ENCODE results near the gene CFAP100. TPM values are rescaled to one million over a fixed set of nuclear protein-coding genes. Genes with fewer than 3 reads are reported as not detected.

Gene CFAP100
- total and polyA plus RNA-seq, 10 donors, result not detected

DNA sequence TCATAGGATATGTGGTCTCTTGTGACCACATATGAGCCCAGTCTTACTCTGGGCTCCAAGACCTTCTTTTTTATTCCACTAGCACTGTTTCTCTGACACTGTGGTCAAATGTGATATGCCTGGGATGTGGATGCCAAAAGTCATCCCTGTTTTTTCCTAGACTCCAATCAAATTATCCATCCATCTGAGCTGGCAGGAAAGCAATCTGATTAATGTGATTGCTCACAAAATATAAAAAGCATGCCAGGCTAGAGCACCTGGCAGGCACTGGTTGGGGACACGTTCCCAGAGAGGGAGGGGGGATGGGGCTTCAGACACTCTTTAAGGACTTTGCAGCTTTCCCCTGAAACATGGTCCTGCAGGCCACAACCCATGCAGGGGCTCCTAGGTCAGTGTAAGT lies 3.1 kb upstream of the CFAP100 start:
- 40 to 73% (median 58%) methylated on average over 1 of the region's 1 CpG for WGBS, 5 donors
- Histone ChIP-seq H3K27ac (no peak overlapping the region), H3K27me3 (replicated peaks in 1 of 7) (peaks cover 0 to 81% (median 21%) of the 10 kb centered on the region in 7 donors), H3K4me1 (peaks cover 0 to 17% (median 10%) of the 10 kb centered on the region in 6 donors), H3K36me3 (no peaks in the 10 kb centered on the region), H3K4me3 (no peak overlapping the region), H3K9me3 (no peaks in the 10 kb centered on the region)
- TF ChIP-seq, protein P1, sequence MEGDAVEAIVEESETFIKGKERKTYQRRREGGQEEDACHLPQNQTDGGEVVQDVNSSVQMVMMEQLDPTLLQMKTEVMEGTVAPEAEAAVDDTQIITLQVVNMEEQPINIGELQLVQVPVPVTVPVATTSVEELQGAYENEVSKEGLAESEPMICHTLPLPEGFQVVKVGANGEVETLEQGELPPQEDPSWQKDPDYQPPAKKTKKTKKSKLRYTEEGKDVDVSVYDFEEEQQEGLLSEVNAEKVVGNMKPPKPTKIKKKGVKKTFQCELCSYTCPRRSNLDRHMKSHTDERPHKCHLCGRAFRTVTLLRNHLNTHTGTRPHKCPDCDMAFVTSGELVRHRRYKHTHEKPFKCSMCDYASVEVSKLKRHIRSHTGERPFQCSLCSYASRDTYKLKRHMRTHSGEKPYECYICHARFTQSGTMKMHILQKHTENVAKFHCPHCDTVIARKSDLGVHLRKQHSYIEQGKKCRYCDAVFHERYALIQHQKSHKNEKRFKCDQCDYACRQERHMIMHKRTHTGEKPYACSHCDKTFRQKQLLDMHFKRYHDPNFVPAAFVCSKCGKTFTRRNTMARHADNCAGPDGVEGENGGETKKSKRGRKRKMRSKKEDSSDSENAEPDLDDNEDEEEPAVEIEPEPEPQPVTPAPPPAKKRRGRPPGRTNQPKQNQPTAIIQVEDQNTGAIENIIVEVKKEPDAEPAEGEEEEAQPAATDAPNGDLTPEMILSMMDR (IDR thresholded peaks at IDR 0.05 in 8 of 11, conservative IDR thresholded peaks at IDR 0.05 in 3 of 11), result no peak
- TF ChIP-seq POLR2AphosphoS5 (IDR thresholded peaks at IDR 0.05) (no peak), POLR2A (IDR thresholded peaks at IDR 0.05) (no peak)
- no peak for DNase-seq
- intact Hi-C loops (cut with DNase I; ENCODE audit: low total_unique reads), result loop anchor here (2.0 to 5.0 kb wide), 2 partner anchors 134 to 257 kb away; no protein-coding TSS in a partner anchor

DNA sequence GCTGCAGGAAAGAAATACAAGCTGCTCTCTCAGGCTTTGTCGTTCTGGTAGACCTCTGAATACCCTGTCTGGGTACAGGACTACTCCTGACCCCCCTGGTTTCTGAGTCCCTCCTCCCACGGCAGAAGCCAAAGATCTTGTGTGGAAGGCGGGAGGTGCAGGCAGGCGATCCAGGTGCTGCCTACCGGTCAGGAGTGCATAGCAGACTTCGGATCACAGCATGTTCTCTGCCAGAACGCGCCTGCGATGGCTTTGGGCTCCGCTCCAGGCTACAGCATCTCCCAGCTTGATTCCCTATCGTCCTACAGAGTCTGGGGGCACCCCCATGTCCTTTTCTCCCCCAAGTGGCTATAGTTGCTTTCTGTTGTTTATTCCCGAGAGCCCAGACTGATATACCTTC lies 2.5 kb upstream of the CFAP100 start:
- Histone ChIP-seq H3K27ac (no peak overlapping the region), H3K9me3 (no peaks in the 10 kb centered on the region), H3K4me3 (no peak overlapping the region), H3K36me3 (no peaks in the 10 kb centered on the region), H3K4me1 (peaks cover 0 to 17% (median 10%) of the 10 kb centered on the region in 6 donors), H3K27me3 (replicated peaks in 1 of 7) (peaks cover 0 to 81% (median 21%) of the 10 kb centered on the region in 7 donors)
- intact Hi-C loops (cut with DNase I; ENCODE audit: low total_unique reads), result loop anchor here (5.0 kb wide), 1 partner anchor 135 kb away; no protein-coding TSS in a partner anchor
- no peak for DNase-seq
- WGBS, 5 donors, result 84 to 89% (median 85%) methylated on average over 9 to 12 of the region's 12 CpGs
- TF ChIP-seq POLR2A (IDR thresholded peaks at IDR 0.05), result no peak
- TF ChIP-seq POLR2AphosphoS5 (IDR thresholded peaks at IDR 0.05), result no peak
- TF ChIP-seq, protein P1 (IDR thresholded peaks at IDR 0.05 in 8 of 11, conservative IDR thresholded peaks at IDR 0.05 in 3 of 11), result no peak

DNA sequence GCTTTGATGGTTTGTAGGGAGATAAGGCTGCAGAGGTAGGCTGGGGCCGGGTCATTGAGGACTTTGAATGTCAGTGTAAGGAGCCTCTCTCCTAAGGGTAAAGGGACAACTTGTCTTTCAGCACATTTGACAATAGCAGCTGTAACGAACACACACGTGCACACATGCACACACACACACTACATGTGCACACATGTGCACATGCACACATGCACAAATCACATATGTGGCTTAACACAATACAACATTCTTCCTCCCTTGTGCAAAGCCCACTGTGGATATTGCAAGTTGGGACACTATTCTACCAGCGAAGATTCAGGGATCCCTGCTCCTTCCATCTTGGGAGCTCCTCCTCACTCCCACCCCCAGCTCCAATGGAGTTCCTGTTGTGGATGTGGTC lies 1.1 kb upstream of the CFAP100 start:
- Histone ChIP-seq H3K27me3 (replicated peaks in 1 of 7) (peaks cover 0 to 78% (median 21%) of the 10 kb centered on the region in 7 donors), H3K27ac (no peak overlapping the region), H3K36me3 (no peaks in the 10 kb centered on the region), H3K9me3 (peaks cover 0 to 7% (median 1%) of the 10 kb centered on the region in 8 donors), H3K4me1 (peaks cover 0 to 17% (median 10%) of the 10 kb centered on the region in 6 donors), H3K4me3 (no peak overlapping the region)
- intact Hi-C loops (cut with DNase I; ENCODE audit: low total_unique reads), result loop anchor here (5.0 kb wide), 1 partner anchor 136 kb away; no protein-coding TSS in a partner anchor
- no peak for DNase-seq
- TF ChIP-seq POLR2AphosphoS5 (IDR thresholded peaks at IDR 0.05), result no peak
- TF ChIP-seq, protein P1 (IDR thresholded peaks at IDR 0.05 in 8 of 11, conservative IDR thresholded peaks at IDR 0.05 in 3 of 11), result no peak
- TF ChIP-seq POLR2A (IDR thresholded peaks at IDR 0.05), result no peak
- 80 to 87% (median 81%) methylated on average over 4 of the region's 4 CpGs for WGBS, 5 donors

DNA sequence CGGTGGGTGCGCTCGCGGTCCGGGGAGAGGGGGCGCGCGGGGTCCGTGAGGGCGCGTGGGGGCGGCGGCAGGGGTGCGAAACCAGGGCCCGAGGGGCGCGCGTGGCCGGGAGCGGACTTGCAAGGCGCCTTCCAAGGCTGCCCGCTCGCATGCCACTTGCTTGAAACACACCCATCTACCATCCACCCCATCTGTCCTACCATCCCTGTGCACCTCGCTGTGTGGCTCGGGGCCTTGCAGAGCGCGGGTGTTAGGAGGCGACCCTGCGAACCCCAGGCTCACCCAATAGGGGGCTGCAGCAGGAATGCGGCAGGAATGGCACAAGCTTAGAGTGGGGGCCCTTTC lies 240 bp downstream of the CFAP100 start:
- Histone ChIP-seq H3K27ac (no peak overlapping the region), H3K4me1 (peaks cover 0 to 6% (median 0%) of the 10 kb centered on the region in 6 donors), H3K36me3 (no peaks in the 10 kb centered on the region), H3K9me3 (peaks cover 0 to 21% (median 9%) of the 10 kb centered on the region in 8 donors), H3K27me3 (replicated peaks in 1 of 7) (peaks cover 0 to 64% (median 11%) of the 10 kb centered on the region in 7 donors), H3K4me3 (peak overlapping the region in 1 of 8 donors; percentile 13)
- intact Hi-C loops (cut with DNase I; ENCODE audit: low total_unique reads), result loop anchor here (5.0 kb wide), 1 partner anchor 138 kb away; no protein-coding TSS in a partner anchor
- TF ChIP-seq POLR2A (IDR thresholded peaks at IDR 0.05) (no peak), POLR2AphosphoS5 (IDR thresholded peaks at IDR 0.05) (no peak)
- TF ChIP-seq, protein P1 (IDR thresholded peaks at IDR 0.05 in 8 of 11, conservative IDR thresholded peaks at IDR 0.05 in 3 of 11), result no peak
- no peak for DNase-seq
- 11 to 39% (median 21%) methylated on average over 18 to 30 of the region's 30 CpGs for WGBS, 5 donors
